8988T (cell line): ENCODE measurements around the gene GLP2R.
"Not testable (repeated sequence)": the region's sequence is repeated elsewhere in the genome, so short reads cannot be mapped to it uniquely, and the experiment has no call there.

Experiments used
- DNase-seq: peaks from one replicate; pipeline ENCODE4 v3.0.0; 2011

The GLP2R gene

DNA sequence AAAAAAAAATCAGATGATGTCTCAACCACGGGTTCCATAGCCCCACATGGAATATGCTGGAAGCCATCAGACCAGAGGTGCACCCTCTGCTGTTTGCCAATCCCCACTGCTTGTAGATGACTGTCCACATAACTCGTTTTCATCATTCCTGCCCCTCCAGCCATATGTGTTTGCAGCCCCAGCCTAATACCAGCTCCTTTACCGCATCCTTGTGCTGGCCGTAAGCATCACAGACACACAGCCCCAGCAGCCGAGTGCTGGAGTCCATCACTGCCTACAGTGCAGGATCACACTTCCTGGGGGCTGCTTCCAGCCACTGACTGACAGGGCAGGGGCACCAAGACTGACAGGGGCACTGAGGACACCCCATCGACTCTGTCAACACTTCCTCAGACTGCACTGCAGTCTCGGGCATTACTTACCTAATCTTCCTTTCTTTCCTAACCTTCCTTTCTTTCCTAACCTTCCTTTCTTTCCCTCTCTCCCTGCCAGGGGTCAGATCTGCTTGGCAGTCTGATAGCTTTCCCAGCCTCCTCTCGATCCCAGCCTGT is 74.4 kb downstream of the GLP2R start:
- DNase-seq: no peak

DNA sequence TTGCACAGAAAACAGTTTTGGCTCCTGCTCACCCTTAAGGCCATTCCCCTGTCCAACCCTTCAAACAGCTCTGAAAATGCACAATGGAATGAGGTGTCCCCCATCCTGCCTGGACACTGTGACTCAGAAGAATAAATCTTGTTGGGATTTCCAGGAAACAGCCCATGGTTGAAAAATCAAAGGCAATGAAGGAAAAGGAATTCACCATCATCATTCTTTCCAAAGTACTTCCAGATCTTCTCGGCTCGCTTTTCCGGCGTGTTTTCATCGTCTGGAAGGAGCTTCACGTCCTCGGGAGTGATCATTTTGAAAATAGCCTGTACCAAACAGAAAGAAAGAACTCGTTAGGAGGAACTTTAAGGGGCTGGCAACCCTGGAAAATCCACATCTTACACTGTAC is 75.1 kb downstream of the GLP2R start:
- peak; percentile 43 for DNase-seq

DNA sequence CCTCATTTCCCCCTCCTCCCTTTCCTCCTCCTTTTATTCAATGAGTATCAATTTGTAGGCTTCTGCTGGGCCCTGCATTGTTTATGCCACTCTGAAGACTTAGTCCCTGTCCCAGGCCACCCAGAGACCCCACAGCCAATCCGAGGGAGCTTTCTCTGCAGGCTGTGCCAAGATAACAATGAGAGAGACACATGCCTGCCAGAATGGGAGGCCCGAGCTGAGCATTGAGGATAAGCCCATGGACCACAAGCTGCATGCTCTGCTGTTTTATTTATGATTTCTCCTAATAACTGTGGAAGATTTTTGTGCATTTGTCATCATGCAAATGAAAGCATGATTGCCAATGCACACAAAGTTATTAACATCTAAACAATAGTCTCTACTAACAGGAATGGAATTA is 76.4 kb downstream of the GLP2R start:
- no peak for DNase-seq

DNA sequence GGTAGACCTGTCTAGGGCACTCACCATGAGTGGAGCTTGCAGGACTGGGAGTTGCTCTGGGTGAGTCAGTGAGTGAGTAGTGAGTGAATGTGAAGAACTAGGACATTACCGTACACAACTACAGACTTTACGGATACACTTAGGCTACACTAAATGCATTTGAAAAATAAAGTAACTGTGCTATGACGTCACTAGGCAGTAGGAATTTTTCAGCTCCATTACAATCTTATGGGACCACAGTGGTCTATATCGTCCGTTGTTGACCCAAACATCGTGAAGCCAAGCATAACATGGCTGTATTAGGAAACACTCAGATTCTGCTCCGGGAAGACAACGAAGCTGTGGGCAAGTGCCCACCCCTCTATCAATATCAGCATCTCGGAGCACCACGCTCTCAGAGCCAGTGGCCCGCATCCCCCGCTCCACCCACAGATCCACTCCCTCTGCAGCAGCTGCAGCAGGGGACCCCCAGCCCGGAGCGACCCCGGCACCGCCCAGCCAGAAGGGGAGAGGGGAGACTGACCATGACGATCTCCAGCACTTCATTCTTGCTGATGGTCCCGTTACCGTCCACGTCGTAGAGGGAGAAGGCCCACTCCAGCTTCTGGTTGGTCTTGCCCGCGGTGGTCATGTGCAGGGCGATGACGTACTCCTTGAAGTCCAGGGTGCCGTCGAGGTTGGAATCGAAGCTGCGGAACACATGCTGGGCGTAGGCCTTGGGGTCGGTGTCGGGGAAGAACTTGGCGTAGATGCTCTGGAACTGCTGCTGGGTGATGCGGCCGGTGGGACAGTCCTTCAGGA is 78.8 kb downstream of the GLP2R start:
- DNase-seq: no peak

DNA sequence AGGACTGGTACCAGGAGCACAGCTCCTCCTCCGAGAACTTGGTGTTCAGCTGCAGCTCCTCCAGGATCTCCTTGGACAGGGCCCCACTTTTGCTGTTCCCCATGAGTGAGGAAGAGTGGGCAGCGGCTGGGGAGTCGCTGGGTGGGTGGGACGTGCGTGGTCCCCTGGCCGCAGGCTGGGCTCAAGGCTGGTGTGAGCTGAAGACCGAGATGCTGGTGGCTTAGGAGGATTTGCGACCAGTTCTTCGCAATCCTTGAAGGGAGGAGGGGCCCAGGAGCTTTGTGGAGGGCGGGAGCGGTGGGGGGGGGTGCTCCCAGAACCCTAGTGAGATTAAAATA is 79.3 kb downstream of the GLP2R start, which contains the start of gene RCVRN:
TSS of gene RCVRN (minus strand) at position 194 of the 338 bp plus-strand sequence. CDS start at position 103, 91 bp downstream.
- DNase-seq: no peak

DNA sequence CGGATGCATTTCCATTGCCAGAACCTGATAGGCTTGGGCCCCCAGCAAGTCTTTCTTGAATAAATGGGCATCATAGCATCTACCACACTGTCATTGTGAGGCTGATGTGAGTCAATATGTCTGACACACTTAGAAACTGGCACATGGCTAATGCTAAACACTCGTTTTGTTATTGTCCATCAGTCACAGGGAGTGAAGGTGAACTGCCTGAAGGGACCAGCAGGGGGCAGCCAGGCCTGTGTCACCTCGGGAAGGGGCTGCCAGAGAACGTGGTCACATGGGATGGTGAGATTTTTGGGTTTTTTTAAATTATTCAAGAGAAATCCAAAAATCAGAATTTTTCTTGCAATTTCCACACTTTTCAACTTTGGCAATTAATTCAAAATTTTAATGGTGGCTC is 80.2 kb downstream of the GLP2R start:
- DNase-seq: peak; percentile 61

DNA sequence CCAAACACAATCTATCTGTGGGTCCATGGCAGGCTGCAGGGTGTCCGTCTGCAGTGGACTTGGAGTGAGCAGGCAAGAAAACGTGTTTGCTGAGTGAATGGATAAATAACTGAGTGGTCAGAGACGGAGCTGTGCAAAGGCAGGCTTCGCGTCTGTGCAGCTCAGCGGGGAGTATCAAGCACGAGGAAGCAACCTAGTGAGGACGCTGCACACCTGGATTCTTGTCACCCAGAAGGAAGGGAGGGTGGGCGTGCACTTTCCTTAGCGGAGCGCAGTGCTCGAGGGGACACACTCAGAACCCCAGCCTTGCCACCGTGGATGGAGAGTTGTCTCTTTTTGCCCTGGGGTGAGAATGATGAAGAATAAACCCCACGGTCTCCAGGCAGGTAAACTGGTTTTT is 80.9 kb downstream of the GLP2R start:
- DNase-seq: no peak

DNA sequence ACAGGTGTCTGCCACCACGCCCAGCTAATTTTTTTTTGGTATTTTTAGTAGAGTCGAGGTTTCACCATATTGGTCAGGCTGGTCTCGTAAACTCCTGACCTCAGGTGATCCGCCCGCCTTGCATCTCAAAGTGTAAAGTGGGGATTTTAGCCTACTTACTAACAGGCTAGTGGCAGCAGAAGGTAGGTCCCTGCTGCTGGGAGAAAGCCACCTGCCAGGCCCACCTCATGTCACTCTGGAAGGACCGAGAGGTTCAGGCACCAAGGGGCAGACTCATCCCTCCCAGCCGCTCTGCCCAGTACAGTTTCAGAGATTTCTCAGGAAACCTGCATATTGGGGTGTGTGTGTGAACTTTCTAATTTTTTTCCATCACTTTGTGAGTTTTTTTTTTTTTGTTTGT is 81.4 kb downstream of the GLP2R start:
- DNase-seq: no peak

DNA sequence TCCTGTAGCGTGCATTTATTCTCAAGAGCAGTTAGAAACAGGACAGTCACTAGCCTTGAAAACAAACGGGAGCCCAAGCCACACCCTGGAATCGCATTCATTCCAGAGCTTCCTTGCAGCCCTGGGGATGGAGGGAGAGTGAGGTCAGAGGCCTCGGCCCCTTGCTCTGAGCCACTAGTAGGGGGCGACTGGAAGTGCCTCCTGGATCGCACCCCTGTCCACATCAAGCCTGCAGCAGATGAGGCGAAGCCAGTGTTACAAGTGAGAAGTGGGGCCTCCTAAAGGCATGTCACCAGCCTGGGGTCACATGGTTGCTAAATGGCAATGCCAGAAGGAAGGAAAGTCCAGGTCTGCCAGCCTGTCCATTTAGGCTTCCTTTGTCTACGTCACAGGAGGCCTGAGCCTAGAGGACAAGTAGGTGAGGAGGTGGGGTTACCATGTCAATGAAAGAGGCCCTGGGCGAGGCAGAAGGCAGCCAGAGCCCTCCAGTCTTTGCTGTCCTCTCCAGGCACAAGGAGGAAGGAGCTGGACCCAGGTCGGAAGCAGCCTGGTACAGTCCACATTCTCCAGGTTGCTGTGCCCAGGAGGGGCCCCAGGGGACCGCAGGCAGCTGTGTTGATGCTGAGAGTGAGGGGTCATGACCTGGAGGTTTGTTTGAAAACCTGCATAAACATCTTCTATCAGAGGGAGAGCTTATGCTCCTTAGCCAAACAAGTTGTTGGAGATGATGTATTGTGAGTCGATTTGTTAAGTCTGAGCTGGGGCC is 82.3 kb downstream of the GLP2R start:
- no peak for DNase-seq

DNA sequence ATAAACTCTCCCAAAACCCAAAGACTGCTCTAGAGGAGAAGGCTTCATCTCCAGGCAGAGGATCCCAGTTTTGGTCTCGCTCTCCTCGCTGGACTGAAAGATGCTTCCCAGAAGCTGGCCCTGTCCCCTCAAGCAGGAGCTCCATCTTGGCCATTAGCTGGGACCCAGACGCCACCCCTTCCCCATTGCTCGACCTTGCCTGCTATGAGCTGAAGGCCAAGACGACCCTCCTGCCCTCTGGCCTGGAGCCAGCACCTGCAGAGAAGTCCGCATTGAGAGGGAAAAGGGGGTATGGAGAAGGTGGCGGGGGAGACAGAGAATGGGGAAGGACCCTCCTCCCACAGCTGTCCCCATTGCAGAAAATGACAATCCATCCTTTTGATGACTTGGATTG is 82.9 kb downstream of the GLP2R start:
- no peak for DNase-seq

DNA sequence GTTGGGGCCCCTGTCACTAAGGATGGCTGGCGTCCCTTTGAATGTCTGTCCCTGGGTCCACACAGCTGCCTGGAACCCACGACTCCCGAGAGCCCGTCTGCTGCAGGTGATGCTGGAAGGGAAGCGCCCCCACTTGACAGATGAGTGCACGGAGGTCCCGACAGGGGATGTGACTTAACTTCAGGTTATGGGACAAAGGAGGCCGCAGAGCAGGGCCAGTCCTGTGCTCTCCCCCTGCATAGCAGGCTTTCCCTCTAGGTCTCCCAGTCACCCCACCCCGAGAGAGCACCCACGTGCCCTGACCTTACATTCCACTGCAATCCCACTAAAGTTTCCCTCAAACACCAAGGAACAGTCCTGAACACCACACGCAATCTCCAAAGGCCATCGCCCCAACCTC is 85.4 kb downstream of the GLP2R start:
- DNase-seq: no peak

DNA sequence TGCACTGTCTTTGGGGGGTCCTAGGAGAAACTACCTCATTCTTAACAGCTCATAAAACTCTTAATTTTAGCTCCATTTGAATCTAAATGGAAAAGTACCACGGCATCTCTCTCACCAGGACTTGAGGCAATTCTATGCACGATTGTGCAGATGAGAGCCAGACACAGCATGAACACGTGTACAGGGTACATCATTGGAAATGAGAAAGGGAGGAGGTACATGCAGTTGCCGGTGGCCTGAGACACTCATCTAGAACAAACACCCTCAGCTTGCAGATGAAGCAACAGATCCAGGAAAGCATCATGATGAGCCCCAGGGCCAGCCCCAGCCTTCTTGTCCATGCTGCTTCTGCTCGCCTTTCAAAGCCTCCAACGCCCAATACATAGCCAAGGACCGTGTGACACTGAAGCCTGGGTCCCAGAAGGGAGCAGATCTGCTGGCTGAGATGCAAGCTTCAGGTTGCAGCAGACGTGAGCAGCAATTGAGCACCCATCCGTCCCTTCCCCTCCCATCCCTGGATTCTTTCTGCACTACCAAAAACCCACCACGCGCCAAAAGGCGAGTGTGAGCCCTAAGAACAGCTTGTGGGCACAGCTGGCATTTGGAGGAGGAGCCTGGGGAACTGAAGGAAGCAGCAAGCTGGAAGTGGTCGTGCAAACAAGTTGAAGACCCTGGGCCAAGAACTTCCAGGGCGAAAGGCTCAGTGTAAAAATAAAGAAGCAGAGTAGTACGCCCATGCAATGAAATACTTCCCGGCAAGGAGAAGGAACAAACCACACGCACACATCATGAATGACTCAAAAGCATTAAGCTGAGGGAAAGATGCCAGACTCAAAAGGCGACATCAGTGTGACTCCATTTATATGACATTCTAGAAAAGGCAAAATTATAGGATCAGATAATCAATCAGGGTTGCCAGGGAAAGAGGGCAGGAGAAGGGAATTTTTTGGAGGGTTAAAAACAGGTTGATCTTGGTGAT is 86.7 kb downstream of the GLP2R start:
- no peak for DNase-seq

DNA sequence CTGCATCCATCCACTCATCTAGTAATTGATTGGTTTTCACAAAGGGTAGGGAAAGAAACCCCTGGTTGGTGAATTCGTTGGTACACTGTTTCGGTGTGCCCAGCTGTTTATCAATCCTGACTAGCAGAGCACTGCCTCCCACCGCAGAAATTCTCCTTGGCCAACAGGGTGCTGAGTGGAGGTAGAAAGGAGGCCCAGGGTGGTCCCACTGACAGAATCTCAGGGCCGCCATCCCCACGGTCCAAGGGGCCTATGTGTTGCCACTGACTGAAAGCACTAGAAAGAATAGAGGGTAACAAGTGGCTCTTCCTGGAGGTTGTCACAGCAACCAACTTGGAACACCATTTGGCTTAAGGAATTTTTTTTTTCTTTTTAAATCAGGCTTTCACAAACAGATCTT is 87.8 kb downstream of the GLP2R start:
- DNase-seq: no peak

DNA sequence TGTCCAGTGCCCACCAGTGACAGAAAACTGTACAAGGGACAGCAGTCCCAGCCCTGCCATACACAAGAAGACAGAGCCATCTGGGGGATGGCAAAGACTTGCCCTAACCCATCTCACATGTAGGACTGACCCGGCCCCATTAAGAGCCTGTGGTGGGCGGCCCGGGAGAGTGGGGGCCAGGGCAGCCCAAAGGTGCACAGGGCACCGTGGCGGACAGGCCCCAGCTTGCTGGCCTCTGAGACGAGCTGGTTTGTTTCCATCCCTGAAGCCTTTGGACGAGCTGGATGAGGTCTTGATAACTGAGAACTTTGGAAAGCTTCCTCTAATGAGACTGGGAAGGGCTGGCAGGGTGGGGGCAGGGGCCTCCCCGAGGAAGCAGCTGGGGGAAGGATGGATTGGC is 90.4 kb downstream of the GLP2R start:
- no peak for DNase-seq

DNA sequence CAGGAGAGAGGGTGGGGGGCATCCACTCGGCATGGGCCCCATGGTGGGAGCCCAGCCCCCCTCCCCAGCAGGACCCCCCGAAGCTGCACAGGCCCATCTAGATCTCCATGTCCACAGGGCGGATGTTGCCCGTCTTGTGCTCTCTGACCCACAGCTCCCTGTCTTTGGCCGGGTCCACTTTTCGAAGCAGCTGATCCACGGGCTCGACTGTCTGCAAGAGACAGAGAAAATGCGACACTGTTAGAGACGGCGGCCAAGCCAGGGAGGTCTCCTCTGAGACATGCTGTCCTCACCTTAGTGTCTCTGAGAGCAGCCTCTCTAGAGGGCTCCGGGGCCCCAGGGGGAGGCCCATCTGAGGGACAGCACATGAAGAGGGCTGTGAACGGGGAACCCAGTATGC is 91.4 kb downstream of the GLP2R start:
- DNase-seq: no peak

DNA sequence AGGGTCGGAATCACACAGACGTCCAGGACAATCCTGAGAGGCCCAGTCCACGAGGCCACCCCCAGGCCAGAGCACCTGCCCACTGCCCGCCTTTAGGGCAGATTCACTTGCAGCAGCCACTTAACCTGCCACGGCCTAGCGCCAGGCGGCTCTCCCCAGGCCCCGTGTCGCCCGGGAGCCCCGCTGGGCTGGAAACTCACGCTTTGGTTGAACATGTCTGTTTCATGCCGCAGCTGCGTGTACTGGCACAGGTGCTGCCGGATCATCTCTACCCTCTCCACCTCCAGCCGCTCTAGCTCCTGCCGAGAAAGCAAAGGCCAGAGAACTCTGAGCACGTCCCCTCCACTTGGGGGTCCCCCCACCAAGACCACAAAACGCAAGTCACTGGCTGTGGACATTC is 92.1 kb downstream of the GLP2R start:
- DNase-seq: no peak

DNA sequence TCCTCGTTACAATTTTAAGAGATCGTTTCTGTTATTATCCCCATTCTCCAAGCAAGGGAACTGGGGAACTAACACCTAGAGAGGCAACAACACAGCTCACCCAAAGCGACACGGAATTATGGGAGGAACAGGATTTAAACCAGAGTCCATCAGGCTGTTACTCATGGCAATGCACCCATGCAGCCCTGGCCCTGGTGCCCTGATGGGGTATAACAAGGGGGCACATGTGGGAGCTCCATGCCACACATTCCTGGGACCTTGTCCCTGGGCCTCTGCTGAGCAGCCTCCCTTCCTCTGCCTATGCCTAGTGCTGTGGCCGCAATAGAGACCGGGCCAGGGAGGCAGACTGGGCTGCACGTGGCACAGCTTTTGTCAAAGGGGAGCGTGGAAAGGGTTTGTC is 92.6 kb downstream of the GLP2R start:
- DNase-seq: no peak

DNA sequence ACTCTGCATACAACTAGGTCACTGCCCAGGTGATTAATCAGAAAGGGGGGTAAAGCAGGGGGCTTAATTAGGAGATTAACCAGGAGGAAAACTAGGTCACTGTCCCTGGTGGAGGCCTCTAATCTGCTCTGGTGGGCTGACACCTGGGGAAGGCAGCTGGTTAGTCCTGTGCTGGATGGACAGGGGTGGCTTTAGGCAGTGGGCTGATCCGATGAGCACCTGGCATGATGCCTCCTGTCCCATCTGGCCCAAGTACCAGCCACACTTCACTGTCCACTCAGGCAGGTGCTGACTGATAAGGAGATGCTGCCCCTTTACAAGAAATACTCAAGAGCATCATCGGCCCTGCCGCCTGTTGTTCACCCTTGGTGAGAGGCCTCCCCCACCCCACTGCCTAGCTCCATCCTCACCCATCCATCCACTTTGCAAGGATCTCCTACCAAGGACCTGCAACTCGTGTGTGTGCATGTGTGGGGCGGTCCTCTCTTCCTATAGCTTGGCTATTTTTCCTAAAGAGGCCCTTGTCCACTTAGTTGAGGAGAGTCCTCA is 93.2 kb downstream of the GLP2R start:
- no peak for DNase-seq

DNA sequence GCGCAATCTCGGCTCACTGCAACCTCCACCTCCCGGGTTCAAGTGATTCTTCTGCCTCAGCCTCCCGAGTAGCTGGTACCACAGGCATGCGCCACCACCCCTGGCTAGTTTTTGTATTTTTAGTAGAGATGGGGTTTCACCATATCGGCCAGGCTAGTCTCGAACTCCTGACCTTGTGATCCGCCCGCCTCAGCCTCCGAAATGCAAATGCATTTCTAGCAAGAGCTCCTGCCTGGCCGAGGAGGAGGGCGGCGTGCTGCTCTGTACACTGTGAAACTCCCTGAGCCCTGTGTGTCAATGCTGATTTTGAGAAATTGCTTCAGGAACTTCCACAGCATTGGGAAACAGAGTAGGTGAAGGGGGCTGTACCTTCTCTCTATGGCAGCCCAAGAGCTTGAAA is 95.5 kb downstream of the GLP2R start:
- DNase-seq: not testable (repeated sequence)

DNA sequence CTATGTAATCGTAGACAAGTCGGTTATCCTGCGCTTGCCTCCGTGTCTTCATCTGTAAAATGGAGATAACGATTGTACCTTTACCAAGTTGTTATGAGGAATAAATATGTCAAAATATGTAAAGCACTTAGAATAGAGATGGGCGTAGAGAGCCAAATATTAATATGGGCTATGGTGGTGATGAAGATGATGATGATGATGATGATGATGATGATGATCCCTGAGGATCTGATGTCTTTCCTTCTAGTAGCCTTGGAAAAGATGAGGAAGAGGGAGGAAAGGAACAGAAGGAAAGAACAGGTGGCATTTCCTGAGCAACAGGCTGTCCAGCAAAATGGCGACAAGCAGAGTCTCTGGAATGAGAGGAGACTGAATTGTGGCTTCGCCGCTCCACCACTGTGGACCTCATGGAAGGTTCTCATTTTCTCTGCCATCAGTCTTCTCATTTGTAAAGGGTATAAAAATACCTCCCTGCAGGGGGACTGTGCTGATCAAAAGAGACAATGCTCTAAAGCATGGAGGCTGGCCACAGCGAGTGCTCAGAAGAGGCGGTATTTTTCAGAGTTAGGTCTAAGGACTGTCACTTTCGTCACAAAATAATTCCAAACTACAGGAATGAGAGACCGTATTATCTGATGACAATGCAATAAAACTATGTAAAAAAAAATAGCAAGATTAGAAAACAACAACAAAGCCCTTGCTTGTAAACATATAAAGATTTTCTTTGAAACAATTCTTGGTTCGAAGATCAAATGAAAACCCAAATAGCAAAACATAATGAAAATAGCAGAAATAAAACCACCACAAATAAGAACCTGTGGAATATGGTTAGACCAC is 96.5 kb downstream of the GLP2R start:
- DNase-seq: no peak

DNA sequence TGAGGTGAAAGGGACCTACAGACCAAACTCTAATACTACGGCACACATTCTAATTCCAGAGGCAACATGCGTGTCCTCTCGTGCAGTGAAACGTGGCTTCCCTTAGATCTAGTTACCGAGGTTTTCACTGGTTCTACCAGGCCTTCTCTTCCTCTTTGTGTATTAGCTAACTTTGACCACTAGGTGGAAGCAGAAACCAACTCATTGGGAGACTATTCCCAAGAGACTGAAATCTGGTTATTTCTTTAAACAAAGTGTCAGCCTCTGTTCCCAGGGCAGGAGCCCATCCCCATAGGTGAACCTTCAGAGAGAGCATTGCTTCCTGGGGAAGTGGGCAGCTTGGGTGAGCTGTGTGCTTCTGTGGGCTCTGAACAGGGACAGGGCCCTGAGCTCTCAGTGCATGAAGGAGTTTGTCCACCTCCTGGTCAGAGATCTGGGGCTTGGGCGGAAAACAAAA is 99.0 kb downstream of the GLP2R start:
- no peak for DNase-seq

DNA sequence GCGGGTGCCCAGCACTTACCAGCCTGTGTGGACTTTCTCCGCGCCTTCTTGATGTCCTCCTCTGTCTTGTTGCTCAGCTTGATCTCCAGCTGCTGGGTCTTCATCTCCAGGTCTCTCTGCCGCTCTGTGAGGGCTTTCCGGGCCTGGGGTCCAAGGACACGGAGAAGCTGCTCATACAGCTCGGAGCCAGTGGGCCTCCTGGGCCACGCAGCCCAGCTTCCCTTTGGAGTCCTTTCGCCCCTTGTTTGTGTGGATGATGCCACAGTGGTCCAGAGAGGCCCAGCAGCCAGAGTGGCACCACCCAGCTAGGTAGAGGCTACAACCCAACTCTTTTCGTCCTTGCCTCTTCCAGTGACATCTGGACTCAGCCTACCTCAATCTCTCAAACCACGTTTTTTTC is 99.7 kb downstream of the GLP2R start:
- no peak for DNase-seq
